GM12878 (cell line): ENCODE data around the gene CEBPB. TPM values are rescaled to one million over a fixed set of nuclear protein-coding genes. Genes with fewer than 3 reads are reported as not detected.

Experiments
- BHLHE40 ChIP-seq, 2 experiments: fragments of 450-650 bp in 1 of 2; IDR thresholded peaks; 2 replicates each; pipeline ENCODE4 v1.6.1; 2011 to 2017; ENCODE audit warnings: low read depth in 2 of 2, borderline replicate concordance in 1 of 2, improper control_type of control experiment in 1 of 2, low read length in 1 of 2, mild to moderate bottlenecking in 1 of 2
- CHD1 ChIP-seq: IDR thresholded peaks from 2 replicates; pipeline ENCODE4 v1.6.1; 2012; ENCODE audit warnings: low read depth, low read length, improper control_type of control experiment
- GATAD2B ChIP-seq: fragments of 450-650 bp; conservative IDR thresholded peaks from 2 replicates; pipeline ENCODE4 v1.6.1; 2017; ENCODE audit warnings: low read depth, mild to moderate bottlenecking, moderate library complexity
- JUNB ChIP-seq: IDR thresholded peaks from 2 replicates; pipeline ENCODE4 v1.6.1; 2016; ENCODE audit warnings: antibody characterized with exemption, mild to moderate bottlenecking
- MYC ChIP-seq: IDR thresholded peaks from 2 replicates; pipeline ENCODE4 v1.6.1; 2011; ENCODE audit warnings: mild to moderate bottlenecking, low read length, moderate library complexity, inconsistent platforms; ENCODE audit not compliant: insufficient read depth, insufficient replicate concordance, insufficient read length, severe bottlenecking
- NFIC ChIP-seq: IDR thresholded peaks from 2 replicates; pipeline ENCODE4 v1.6.1; 2012; ENCODE audit warnings: low read depth, mild to moderate bottlenecking, inconsistent platforms, low read length, moderate library complexity
- NFXL1 ChIP-seq: fragments of 450-650 bp; IDR thresholded peaks from 2 replicates; pipeline ENCODE4 v1.6.1; 2017; ENCODE audit warnings: antibody characterized with exemption, mild to moderate bottlenecking, borderline replicate concordance
- PAX8 ChIP-seq: fragments of 450-650 bp; IDR thresholded peaks from 2 replicates; pipeline ENCODE4 v1.6.1; 2017; ENCODE audit warnings: mild to moderate bottlenecking, moderate library complexity
- POLR2A ChIP-seq: IDR thresholded peaks from 2 replicates; pipeline ENCODE4 v1.6.1; 2011; ENCODE audit warnings: low read depth, mild to moderate bottlenecking, low read length
- RFX5 ChIP-seq: IDR thresholded peaks from 2 replicates; pipeline ENCODE4 v1.6.1; 2011; ENCODE audit warnings: low read depth, low read length, improper control_type of control experiment
- RUNX3 ChIP-seq: IDR thresholded peaks from 2 replicates; pipeline ENCODE4 v1.6.1; 2012; ENCODE audit warnings: low read length, inconsistent platforms
- SREBF2 ChIP-seq: IDR thresholded peaks from 2 replicates; pipeline ENCODE4 v1.6.1; 2012; ENCODE audit warnings: mild to moderate bottlenecking, low read length
- YY1 ChIP-seq: IDR thresholded peaks from 2 replicates; pipeline ENCODE4 v1.6.1; 2011; ENCODE audit warnings: low read depth, mild to moderate bottlenecking, low read length
- ZSCAN29 ChIP-seq: fragments of 450-650 bp; IDR thresholded peaks from 2 replicates; pipeline ENCODE4 v1.6.1; 2017; ENCODE audit warnings: mild to moderate bottlenecking, moderate library complexity
- polyA plus RNA-seq, 11 experiments: library from polyadenylated mRNA; depleted of rRNA in 4 of 11; unstranded in 6 of 11; stranded (reverse) in 5 of 11; fragments of >200 nt; fragmentation: Nextera tagmentation in 4 of 11; fragmentation: Illumina TruSeq in 1 of 11; extraction: Ambion mirVana in 4 of 11; extraction: Trizol in 1 of 11; gene quantifications; 1 replicate in 1 of 11; 2 replicates in 10 of 11; pipeline versions ENCODE4 v1.2.1 to v1.2.3, GENCODE V29; 2011 to 2016; ENCODE audit warnings: inconsistent platforms in 2 of 11, missing spikeins in 2 of 11, low read depth in 1 of 11
- total RNA-seq, 4 experiments: library from RNA; depleted of rRNA in 3 of 4; stranded (reverse); fragments of >200 nt in 3 of 4; fragmentation: Illumina TruSeq in 1 of 4; extraction: Trizol in 1 of 4; gene quantifications; 2 replicates each; pipeline versions ENCODE4 v1.2.1 to v1.2.3, GENCODE V29; 2013 to 2021
- TF ChIP-seq, protein P1 (sequence below): IDR thresholded peaks from 2 replicates; pipeline ENCODE4 v1.6.1; 2012; ENCODE audit warnings: low read depth, low read length, improper control_type of control experiment
- TF ChIP-seq, protein P2 (sequence below): IDR thresholded peaks from 2 replicates; pipeline ENCODE4 v1.6.1; 2011; ENCODE audit warnings: low read depth, low read length, improper control_type of control experiment, borderline replicate concordance
- TF ChIP-seq, protein P3 (sequence below): IDR thresholded peaks from 2 replicates; pipeline ENCODE4 v1.6.1; 2011; ENCODE audit warnings: mild to moderate bottlenecking, low read depth, low read length, moderate library complexity; ENCODE audit not compliant: insufficient replicate concordance
- TF ChIP-seq, protein P4 (sequence below): fragments of 150-350 bp; IDR thresholded peaks from 2 replicates; pipeline ENCODE4 v1.6.1; 2014; ENCODE audit warnings: mild to moderate bottlenecking, low read depth, low read length
- TF ChIP-seq, protein P5 (sequence below): fragments of 450-650 bp; IDR thresholded peaks from 2 replicates; pipeline ENCODE4 v1.6.1; 2017; ENCODE audit warnings: borderline replicate concordance
- TF ChIP-seq, protein P6 (sequence below): fragments of 450-650 bp; IDR thresholded peaks from 2 replicates; pipeline ENCODE4 v1.6.1; 2018; ENCODE audit warnings: mild to moderate bottlenecking, low read depth, moderate library complexity; ENCODE audit not compliant: partially characterized antibody

CEBPB gene
- total and polyA plus RNA-seq, 10 of the 15 experiments (the other 5 are each of a cell fraction or from before 2014, with no cell fraction given) = 0.18 to 8.8 (median 1.6) TPM

DNA sequence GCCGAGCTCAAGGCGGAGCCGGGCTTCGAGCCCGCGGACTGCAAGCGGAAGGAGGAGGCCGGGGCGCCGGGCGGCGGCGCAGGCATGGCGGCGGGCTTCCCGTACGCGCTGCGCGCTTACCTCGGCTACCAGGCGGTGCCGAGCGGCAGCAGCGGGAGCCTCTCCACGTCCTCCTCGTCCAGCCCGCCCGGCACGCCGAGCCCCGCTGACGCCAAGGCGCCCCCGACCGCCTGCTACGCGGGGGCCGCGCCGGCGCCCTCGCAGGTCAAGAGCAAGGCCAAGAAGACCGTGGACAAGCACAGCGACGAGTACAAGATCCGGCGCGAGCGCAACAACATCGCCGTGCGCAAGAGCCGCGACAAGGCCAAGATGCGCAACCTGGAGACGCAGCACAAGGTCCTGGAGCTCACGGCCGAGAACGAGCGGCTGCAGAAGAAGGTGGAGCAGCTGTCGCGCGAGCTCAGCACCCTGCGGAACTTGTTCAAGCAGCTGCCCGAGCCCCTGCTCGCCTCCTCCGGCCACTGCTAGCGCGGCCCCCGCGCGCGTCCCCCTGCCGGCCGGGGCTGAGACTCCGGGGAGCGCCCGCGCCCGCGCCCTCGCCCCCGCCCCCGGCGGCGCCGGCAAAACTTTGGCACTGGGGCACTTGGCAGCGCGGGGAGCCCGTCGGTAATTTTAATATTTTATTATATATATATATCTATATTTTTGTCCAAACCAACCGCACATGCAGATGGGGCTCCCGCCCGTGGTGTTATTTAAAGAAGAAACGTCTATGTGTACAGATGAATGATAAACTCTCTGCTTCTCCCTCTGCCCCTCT lies 1.1 kb downstream of the CEBPB start (continued):
- TF ChIP-seq, protein P1, sequence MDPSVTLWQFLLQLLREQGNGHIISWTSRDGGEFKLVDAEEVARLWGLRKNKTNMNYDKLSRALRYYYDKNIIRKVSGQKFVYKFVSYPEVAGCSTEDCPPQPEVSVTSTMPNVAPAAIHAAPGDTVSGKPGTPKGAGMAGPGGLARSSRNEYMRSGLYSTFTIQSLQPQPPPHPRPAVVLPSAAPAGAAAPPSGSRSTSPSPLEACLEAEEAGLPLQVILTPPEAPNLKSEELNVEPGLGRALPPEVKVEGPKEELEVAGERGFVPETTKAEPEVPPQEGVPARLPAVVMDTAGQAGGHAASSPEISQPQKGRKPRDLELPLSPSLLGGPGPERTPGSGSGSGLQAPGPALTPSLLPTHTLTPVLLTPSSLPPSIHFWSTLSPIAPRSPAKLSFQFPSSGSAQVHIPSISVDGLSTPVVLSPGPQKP = no peak
- TF ChIP-seq MYC = peak; percentile 21
- TF ChIP-seq, protein P2, sequence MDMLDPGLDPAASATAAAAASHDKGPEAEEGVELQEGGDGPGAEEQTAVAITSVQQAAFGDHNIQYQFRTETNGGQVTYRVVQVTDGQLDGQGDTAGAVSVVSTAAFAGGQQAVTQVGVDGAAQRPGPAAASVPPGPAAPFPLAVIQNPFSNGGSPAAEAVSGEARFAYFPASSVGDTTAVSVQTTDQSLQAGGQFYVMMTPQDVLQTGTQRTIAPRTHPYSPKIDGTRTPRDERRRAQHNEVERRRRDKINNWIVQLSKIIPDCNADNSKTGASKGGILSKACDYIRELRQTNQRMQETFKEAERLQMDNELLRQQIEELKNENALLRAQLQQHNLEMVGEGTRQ = no peak
- TF ChIP-seq GATAD2B = 0 out of 2 replicates have a peak, but pooled peaks have one; percentile 42
- no peak for TF ChIP-seq RFX5
- no peak for TF ChIP-seq ZSCAN29
- TF ChIP-seq, protein P3, sequence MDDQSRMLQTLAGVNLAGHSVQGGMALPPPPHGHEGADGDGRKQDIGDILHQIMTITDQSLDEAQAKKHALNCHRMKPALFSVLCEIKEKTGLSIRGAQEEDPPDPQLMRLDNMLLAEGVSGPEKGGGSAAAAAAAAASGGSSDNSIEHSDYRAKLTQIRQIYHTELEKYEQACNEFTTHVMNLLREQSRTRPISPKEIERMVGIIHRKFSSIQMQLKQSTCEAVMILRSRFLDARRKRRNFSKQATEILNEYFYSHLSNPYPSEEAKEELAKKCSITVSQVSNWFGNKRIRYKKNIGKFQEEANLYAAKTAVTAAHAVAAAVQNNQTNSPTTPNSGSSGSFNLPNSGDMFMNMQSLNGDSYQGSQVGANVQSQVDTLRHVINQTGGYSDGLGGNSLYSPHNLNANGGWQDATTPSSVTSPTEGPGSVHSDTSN = no peak
- TF ChIP-seq JUNB = no peak
- TF ChIP-seq, protein P4, sequence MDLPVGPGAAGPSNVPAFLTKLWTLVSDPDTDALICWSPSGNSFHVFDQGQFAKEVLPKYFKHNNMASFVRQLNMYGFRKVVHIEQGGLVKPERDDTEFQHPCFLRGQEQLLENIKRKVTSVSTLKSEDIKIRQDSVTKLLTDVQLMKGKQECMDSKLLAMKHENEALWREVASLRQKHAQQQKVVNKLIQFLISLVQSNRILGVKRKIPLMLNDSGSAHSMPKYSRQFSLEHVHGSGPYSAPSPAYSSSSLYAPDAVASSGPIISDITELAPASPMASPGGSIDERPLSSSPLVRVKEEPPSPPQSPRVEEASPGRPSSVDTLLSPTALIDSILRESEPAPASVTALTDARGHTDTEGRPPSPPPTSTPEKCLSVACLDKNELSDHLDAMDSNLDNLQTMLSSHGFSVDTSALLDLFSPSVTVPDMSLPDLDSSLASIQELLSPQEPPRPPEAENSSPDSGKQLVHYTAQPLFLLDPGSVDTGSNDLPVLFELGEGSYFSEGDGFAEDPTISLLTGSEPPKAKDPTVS = no peak
- TF ChIP-seq RUNX3 = no peak
- TF ChIP-seq, protein P5, sequence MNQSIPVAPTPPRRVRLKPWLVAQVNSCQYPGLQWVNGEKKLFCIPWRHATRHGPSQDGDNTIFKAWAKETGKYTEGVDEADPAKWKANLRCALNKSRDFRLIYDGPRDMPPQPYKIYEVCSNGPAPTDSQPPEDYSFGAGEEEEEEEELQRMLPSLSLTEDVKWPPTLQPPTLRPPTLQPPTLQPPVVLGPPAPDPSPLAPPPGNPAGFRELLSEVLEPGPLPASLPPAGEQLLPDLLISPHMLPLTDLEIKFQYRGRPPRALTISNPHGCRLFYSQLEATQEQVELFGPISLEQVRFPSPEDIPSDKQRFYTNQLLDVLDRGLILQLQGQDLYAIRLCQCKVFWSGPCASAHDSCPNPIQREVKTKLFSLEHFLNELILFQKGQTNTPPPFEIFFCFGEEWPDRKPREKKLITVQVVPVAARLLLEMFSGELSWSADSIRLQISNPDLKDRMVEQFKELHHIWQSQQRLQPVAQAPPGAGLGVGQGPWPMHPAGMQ = no peak
- no peak for TF ChIP-seq NFXL1
- no peak for TF ChIP-seq PAX8
- TF ChIP-seq POLR2A = peak; percentile 77
- TF ChIP-seq CHD1 = no peak
- TF ChIP-seq NFIC = no peak
- TF ChIP-seq YY1 = peak; percentile 71
- 0 out of 4 replicates have a peak, but pooled peaks of 1 of the 2 experiments have one; percentile 5 for TF ChIP-seq BHLHE40 (IDR thresholded peaks at IDR 0.05; ENCODE audit: borderline replicate concordance in 1 of 2, low read depth in 2 of 2, low read length in 1 of 2)
- TF ChIP-seq, protein P6, sequence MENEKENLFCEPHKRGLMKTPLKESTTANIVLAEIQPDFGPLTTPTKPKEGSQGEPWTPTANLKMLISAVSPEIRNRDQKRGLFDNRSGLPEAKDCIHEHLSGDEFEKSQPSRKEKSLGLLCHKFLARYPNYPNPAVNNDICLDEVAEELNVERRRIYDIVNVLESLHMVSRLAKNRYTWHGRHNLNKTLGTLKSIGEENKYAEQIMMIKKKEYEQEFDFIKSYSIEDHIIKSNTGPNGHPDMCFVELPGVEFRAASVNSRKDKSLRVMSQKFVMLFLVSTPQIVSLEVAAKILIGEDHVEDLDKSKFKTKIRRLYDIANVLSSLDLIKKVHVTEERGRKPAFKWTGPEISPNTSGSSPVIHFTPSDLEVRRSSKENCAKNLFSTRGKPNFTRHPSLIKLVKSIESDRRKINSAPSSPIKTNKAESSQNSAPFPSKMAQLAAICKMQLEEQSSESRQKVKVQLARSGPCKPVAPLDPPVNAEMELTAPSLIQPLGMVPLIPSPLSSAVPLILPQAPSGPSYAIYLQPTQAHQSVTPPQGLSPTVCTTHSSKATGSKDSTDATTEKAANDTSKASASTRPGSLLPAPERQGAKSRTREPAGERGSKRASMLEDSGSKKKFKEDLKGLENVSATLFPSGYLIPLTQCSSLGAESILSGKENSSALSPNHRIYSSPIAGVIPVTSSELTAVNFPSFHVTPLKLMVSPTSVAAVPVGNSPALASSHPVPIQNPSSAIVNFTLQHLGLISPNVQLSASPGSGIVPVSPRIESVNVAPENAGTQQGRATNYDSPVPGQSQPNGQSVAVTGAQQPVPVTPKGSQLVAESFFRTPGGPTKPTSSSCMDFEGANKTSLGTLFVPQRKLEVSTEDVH = no peak
- no peak for TF ChIP-seq SREBF2
